Mesendoderm (in vitro differentiated cells): ENCODE results near the gene WSB2.
A peak's percentile ranks its signal among the peaks of the same experiment; 100 is the strongest.

Experiments used
- DNase-seq: peaks from one replicate; pipeline ENCODE4 v3.0.0; 2013
- H2AK5ac ChIP-seq: 2 replicates; pipeline ENCODE4 v1.6.1; 2013; ENCODE audit warnings: low read length, inconsistent platforms
- H2BK120ac ChIP-seq: 2 replicates; pipeline ENCODE4 v1.6.1; 2013; ENCODE audit warnings: low read depth, mild to moderate bottlenecking, low read length, moderate library complexity, mixed read lengths
- H2BK15ac ChIP-seq: replicated peaks from 2 replicates; pipeline ENCODE4 v1.6.1; 2013; ENCODE audit warnings: low read depth, mild to moderate bottlenecking, moderate library complexity
- H2BK5ac ChIP-seq: 2 replicates; pipeline ENCODE4 v1.6.1; 2013; ENCODE audit warnings: low read length, inconsistent platforms
- H3K18ac ChIP-seq: 2 replicates; pipeline ENCODE4 v1.6.1; 2013; ENCODE audit warnings: mild to moderate bottlenecking, low read length, mixed read lengths
- H3K23ac ChIP-seq: one replicate; pipeline ENCODE4 v1.6.1; 2013; ENCODE audit warnings: low read length
- H3K27ac ChIP-seq: 2 replicates; pipeline ENCODE4 v1.5.1; 2013; ENCODE audit warnings: low read depth, mild to moderate bottlenecking, inconsistent platforms, low read length, moderate library complexity
- H3K27me3 ChIP-seq: 2 replicates; pipeline ENCODE4 v1.6.1; 2013; ENCODE audit warnings: low read length, control low read depth, mild to moderate bottlenecking, inconsistent platforms; ENCODE audit not compliant: insufficient read depth, poor library complexity
- H3K36me3 ChIP-seq: 2 replicates; pipeline ENCODE4 v1.6.1; 2013; ENCODE audit warnings: low read length, inconsistent platforms; ENCODE audit not compliant: control insufficient read depth, insufficient read depth
- H3K4ac ChIP-seq: one replicate; pipeline ENCODE4 v1.6.1; 2013; ENCODE audit warnings: low read depth, mild to moderate bottlenecking, low read length, moderate library complexity
- H3K4me1 ChIP-seq: 2 replicates; pipeline ENCODE4 v1.6.1; 2013; ENCODE audit warnings: low read depth, low read length, inconsistent platforms; ENCODE audit not compliant: control insufficient read depth
- H3K4me2 ChIP-seq: 2 replicates; pipeline ENCODE4 v1.6.1; 2013; ENCODE audit warnings: low read length
- H3K4me3 ChIP-seq: 2 replicates; pipeline ENCODE4 v1.5.1; 2013; ENCODE audit warnings: mild to moderate bottlenecking, low read length
- H3K56ac ChIP-seq: one replicate; pipeline ENCODE4 v1.6.1; 2013; ENCODE audit warnings: low read length
- H3K79me1 ChIP-seq: 2 replicates; pipeline ENCODE4 v1.6.1; 2013; ENCODE audit warnings: low read length, inconsistent platforms
- H3K79me2 ChIP-seq: 2 replicates; pipeline ENCODE4 v1.6.1; 2013; ENCODE audit warnings: mild to moderate bottlenecking, low read length; ENCODE audit not compliant: control insufficient read depth, insufficient read depth
- H3K9ac ChIP-seq: 2 replicates; pipeline ENCODE4 v1.6.1; 2013; ENCODE audit warnings: low read length, inconsistent platforms
- H4K5ac ChIP-seq: one replicate; pipeline ENCODE4 v1.6.1; 2013; ENCODE audit warnings: low read length
- H4K8ac ChIP-seq: one replicate; pipeline ENCODE4 v1.6.1; 2013; ENCODE audit warnings: low read depth, mild to moderate bottlenecking, control low read depth, low read length, moderate library complexity
- WGBS: extraction: QIAGEN DNeasy Blood & Tissue Kit; methylation state at CpG from one replicate; pipeline ENCODE4 v1.1.7; 2013; ENCODE audit warnings: low lambda C conversion rate, missing lambda C conversion rate; ENCODE audit not compliant: insufficient coverage; ENCODE audit errors: extremely low coverage; 5-methylcytosine and 5-hydroxymethylcytosine counted together

The WSB2 gene

DNA sequence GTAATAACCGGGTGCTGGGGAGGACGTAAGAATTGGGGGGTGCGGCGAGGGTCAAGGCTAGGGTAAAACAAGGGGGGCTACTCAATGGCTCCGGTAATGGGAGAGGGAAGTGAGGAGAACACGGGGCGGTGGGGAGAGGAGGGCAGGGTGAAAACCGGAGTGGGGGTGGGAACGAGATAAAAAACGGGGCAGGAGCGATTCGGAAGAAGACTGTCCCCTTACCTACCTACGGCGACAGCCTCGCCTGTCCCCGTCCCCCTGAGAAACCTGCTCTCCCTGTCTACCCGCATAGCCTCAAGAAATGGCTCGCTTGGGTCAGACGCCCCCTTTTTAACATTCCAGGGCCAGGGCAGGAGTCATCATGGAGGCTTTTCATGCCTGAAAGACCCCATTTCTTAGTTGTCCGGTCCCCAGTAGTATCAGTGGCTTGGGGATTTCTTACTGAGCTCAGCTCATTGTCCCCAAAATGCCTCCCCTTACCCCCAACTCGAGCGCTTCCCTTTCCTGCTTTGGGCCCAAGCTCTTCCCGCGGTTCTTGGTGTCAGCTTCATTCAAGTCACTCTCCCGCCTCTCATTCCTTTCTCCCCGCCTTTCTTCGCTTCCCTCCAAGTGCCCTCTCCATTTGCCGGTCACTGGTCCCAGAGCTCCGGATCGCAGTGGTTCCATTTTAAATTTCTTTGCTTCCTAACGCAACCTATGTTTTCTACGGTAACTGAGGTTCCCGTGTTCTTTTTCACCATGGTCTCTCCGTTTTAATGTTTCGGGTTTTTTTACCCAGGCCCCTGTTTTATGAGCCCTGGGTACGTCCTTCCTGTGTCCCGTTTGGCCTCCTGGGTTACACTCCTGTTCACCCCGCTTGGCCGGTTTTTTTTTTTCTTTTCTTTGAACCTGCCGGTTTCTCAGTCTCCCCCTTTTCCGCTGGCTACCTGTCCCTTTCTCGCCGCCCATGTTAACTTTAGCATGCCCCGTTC, 1.2 kb upstream of the WSB2 start:
- Histone ChIP-seq H3K18ac (peak overlapping the region; percentile 95), H3K9ac (peak overlapping the region; percentile 95), H2AK5ac (no peak overlapping the region), H3K4ac (peak overlapping the region; percentile 100), H3K79me1 (peaks cover 2% of the 10 kb centered on the region), H3K4me2 (peak overlapping the region; percentile 10), H2BK120ac (peak overlapping the region; percentile 98), H3K56ac (peak overlapping the region; percentile 86), H2BK15ac (no peak overlapping the region), H4K5ac (no peak overlapping the region), H4K8ac (peak overlapping the region; percentile 93), H3K4me1 (peaks cover 2% of the 10 kb centered on the region), H3K27ac (peak overlapping the region; percentile 91), H3K36me3 (no peaks in the 10 kb centered on the region), H3K79me2 (peaks cover 11% of the 10 kb centered on the region), H3K23ac (no peak overlapping the region), H2BK5ac (peak overlapping the region; percentile 36), H3K4me3 (peak overlapping the region; percentile 66), H3K27me3 (no peaks in the 10 kb centered on the region)
- peak; percentile 93 for DNase-seq
- no CpG with 5 or more reads among the region's 44 CpGs for WGBS

DNA sequence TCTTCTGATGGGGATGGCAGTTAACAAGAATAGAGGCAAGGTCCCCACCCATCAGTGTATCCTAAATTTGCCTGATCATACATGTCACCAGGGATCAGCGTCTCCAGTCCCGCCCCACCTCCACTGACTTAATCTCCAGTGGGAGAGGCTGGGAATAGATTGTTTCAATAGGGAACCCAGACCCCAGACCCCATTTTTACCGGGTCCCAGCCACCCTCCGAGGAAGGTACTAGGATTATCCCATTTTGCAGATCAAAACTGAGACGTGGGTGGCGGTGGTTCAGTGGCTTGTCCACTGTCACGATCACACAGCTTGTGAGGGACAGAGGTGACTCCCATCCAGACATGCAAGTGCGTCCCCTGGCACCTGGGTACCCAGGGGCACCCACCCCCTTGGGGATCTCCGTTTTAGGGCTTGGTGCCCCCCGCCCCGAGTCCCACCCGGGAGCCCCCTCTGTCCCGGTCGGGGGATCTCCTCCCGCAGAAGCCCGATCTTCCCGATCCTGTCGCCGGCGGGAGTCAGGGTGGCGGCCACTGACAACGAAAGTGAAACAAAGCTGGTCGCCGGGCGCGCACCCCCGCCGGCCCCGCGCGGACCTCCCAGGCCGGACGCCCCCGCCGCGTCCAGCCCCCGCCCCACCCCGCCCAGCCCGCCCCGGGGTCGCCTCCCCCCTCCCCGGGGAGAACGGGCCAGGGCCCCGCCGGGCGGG, 523 bp downstream of the WSB2 start:
- H2BK5ac ChIP-seq: peak overlapping the region; percentile 89
- peak overlapping the region; percentile 40 for H2AK5ac ChIP-seq
- peaks cover 5% of the 10 kb centered on the region for H3K79me1 ChIP-seq
- peak overlapping the region; percentile 91 for H3K27ac ChIP-seq
- H3K27me3 ChIP-seq: no peaks in the 10 kb centered on the region
- WGBS: no CpG with 5 or more reads among the region's 46 CpGs
- peak overlapping the region; percentile 16 for H4K8ac ChIP-seq
- peak overlapping the region; percentile 91 for H3K23ac ChIP-seq
- peak overlapping the region; percentile 100 for H2BK15ac ChIP-seq
- peak overlapping the region; percentile 98 for H3K56ac ChIP-seq
- no peak for DNase-seq
- peak overlapping the region; percentile 100 for H3K4ac ChIP-seq
- peak overlapping the region; percentile 95 for H3K18ac ChIP-seq
- H2BK120ac ChIP-seq: peak overlapping the region; percentile 98
- H4K5ac ChIP-seq: no peak overlapping the region
- H3K4me3 ChIP-seq: peak overlapping the region; percentile 89
- peaks cover 4% of the 10 kb centered on the region for H3K4me1 ChIP-seq
- H3K79me2 ChIP-seq: peaks cover 13% of the 10 kb centered on the region
- no peaks in the 10 kb centered on the region for H3K36me3 ChIP-seq
- peak overlapping the region; percentile 91 for H3K4me2 ChIP-seq
- peak overlapping the region; percentile 97 for H3K9ac ChIP-seq

DNA sequence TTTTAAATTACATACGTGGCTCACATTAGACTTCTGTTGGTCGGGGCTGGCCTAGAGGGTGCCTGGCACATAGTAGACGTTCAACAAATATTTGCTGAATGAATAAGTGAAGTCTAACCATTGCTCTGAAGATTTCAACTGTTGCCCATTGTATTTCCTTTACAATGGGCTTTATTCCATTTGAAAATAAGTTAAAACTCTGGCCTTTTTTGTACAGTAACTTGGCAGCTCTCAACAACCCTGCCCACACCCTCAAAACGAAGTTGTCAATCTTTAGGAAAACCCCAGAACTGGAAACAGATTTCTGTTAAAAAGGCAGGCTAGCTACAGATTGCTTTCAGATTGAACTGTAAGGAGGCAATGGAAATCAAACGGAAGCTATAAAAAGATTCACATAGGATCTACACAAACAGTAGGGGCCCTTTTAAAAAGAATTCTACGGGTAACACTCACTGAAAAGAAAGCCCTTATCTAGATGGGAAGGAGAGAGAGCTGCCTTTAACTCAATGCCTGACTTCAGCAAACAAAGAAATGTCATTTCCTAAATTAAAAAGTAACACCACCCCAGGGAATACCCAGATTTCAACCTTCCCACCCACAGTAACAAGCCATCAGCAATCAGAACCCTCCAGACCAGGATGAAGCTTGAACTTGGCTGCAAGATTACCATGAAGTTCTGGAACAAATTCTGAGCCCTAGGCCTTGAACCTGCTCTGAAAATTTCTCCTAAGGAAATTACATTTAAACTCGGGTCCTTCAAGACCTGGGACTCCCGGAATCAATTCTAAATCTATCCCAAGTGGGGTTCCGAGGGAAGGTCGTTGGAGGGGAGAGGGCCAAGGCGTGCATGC, 1.4 kb downstream of the WSB2 start:
- Histone ChIP-seq H3K27me3 (no peaks in the 10 kb centered on the region), H3K56ac (peak overlapping the region; percentile 98), H2BK5ac (peak overlapping the region; percentile 89), H3K23ac (no peak overlapping the region), H2AK5ac (no peak overlapping the region), H3K4ac (peak overlapping the region; percentile 43), H3K4me3 (peak overlapping the region; percentile 89), H3K36me3 (no peaks in the 10 kb centered on the region), H4K8ac (no peak overlapping the region), H2BK120ac (no peak overlapping the region), H3K18ac (peak overlapping the region; percentile 95), H3K79me1 (peaks cover 5% of the 10 kb centered on the region), H4K5ac (no peak overlapping the region), H3K27ac (peak overlapping the region; percentile 94), H3K9ac (peak overlapping the region; percentile 97), H3K4me1 (peaks cover 4% of the 10 kb centered on the region), H2BK15ac (peak overlapping the region; percentile 86), H3K4me2 (peak overlapping the region; percentile 91), H3K79me2 (peaks cover 15% of the 10 kb centered on the region)
- WGBS: no CpG with 5 or more reads among the region's 11 CpGs
- peak; percentile 90 for DNase-seq

DNA sequence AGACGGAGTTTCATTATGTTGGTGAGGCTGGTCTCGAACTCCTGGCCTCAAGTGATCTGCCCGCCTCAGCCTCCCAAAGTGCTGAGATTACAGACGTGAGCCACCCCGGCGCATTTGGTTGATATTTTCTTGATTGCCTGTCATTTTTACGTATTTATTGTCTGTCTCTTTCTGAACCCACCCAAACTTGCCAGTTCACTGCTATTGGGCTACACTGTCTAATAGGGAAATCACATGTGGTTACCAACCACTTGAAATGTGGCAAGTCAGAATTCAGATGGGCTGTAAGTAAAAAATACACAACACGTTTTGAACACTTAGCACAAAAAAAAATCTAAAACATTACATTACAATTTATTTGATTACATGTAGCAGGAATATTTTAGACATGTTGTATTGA, 2.1 kb downstream of the WSB2 start:
- no peak overlapping the region for H3K27ac ChIP-seq
- H3K9ac ChIP-seq: peak overlapping the region; percentile 49
- no CpG with 5 or more reads among the region's 8 CpGs for WGBS

DNA sequence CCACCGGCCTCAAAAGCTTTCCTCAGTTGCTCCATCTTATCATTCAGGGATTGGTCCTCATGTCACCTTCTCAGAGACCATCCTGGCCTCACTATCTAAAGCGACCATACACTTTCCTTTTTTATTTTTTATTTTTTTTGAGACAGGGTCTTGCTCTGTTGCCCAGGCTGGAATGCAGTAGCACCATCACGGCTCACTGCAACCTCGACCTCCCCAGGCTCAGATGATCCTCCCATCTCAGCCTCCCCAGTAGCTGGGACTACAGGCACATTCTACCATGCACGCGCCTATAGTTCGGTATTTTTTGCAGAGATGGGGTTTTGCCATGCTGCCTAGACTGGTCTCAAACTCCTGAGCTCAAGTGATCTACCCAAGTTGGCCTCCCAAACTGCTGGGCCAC, 2.8 kb downstream of the WSB2 start:
- Histone ChIP-seq H3K56ac (no peak overlapping the region), H3K4ac (no peak overlapping the region), H3K4me2 (no peak overlapping the region), H2BK5ac (no peak overlapping the region), H4K5ac (no peak overlapping the region), H3K4me1 (peaks cover 4% of the 10 kb centered on the region), H3K27me3 (no peaks in the 10 kb centered on the region), H3K79me1 (peaks cover 9% of the 10 kb centered on the region), H4K8ac (no peak overlapping the region), H3K18ac (no peak overlapping the region), H3K27ac (no peak overlapping the region), H3K23ac (no peak overlapping the region), H2BK120ac (no peak overlapping the region), H2AK5ac (no peak overlapping the region), H3K79me2 (peaks cover 17% of the 10 kb centered on the region), H2BK15ac (no peak overlapping the region), H3K36me3 (no peaks in the 10 kb centered on the region), H3K9ac (no peak overlapping the region), H3K4me3 (no peak overlapping the region)
- WGBS: no CpG with 5 or more reads among the region's 7 CpGs
- DNase-seq: no peak

More for the DNA sequence above, 2.1 kb downstream of the WSB2 start:
- Histone ChIP-seq H4K5ac (no peak overlapping the region), H3K27me3 (no peaks in the 10 kb centered on the region), H2BK5ac (no peak overlapping the region), H4K8ac (no peak overlapping the region), H2BK15ac (no peak overlapping the region), H3K23ac (no peak overlapping the region), H3K4me2 (no peak overlapping the region), H2AK5ac (no peak overlapping the region), H3K79me2 (peaks cover 15% of the 10 kb centered on the region), H3K4ac (no peak overlapping the region), H3K4me1 (peaks cover 4% of the 10 kb centered on the region), H3K36me3 (no peaks in the 10 kb centered on the region), H3K56ac (peak overlapping the region; percentile 65), H3K79me1 (peaks cover 5% of the 10 kb centered on the region), H3K18ac (peak overlapping the region; percentile 70), H3K4me3 (no peak overlapping the region), H2BK120ac (no peak overlapping the region)
- DNase-seq: no peak
